ENCODE results near the gene PDE11A.

- no peak for TF ChIP-seq CTCF (IDR thresholded peaks at IDR 0.05)
- TF ChIP-seq POLR2A (IDR thresholded peaks at IDR 0.05; ENCODE audit: low read length) = no peak
- TF ChIP-seq KDM1A (IDR thresholded peaks at IDR 0.05; ENCODE audit: low read depth) = no peak
- no peak for TF ChIP-seq POLR2AphosphoS2 (conservative IDR thresholded peaks at IDR 0.05; ENCODE audit: low read length)
- TF ChIP-seq JUN (IDR thresholded peaks at IDR 0.05) = no peak
- TF ChIP-seq REST (IDR thresholded peaks at IDR 0.05) = no peak
- TF ChIP-seq CEBPB (IDR thresholded peaks at IDR 0.05) = no peak
- no peak for TF ChIP-seq MAX (IDR thresholded peaks at IDR 0.05)
- TF ChIP-seq HMGXB4 (CRISPR knock-in tag; IDR thresholded peaks at IDR 0.05; ENCODE audit: borderline replicate concordance) = no peak
Measured at GRCh38 chr2:177651833-177652232, 420.7 kb downstream of the PDE11A start.

Measured in A549 (cell line).